Neuronal stem cell (in vitro differentiated cells): Measurements from ENCODE around the gene DDX5.

ENCODE experiments used
- DNase-seq: peaks from one replicate; pipeline ENCODE4 v3.0.0-alpha.2; 2013; ENCODE audit warnings: low spot score
- H2AFZ ChIP-seq: one replicate; pipeline ENCODE4 v1.6.1; 2013; ENCODE audit warnings: mild to moderate bottlenecking, low read length, inconsistent platforms
- H2AK5ac ChIP-seq: 2 replicates; pipeline ENCODE4 v1.6.1; 2013; ENCODE audit warnings: low read depth, mild to moderate bottlenecking, inconsistent platforms, low read length, moderate library complexity, mixed read lengths
- H2BK120ac ChIP-seq: 2 replicates; pipeline ENCODE4 v1.6.1; 2013; ENCODE audit warnings: low read depth, mild to moderate bottlenecking, inconsistent platforms, low read length, moderate library complexity, mixed read lengths
- H2BK12ac ChIP-seq: one replicate; pipeline ENCODE4 v1.6.1; 2013; ENCODE audit warnings: low read length, inconsistent platforms
- H2BK15ac ChIP-seq: 2 replicates; pipeline ENCODE4 v1.6.1; 2013; ENCODE audit warnings: mild to moderate bottlenecking, low read length, inconsistent platforms, mixed read lengths
- H2BK5ac ChIP-seq: one replicate; pipeline ENCODE4 v1.6.1; 2013; ENCODE audit warnings: inconsistent platforms, mild to moderate bottlenecking, low read length, moderate library complexity
- H3K14ac ChIP-seq: one replicate; pipeline ENCODE4 v1.6.1; 2013; ENCODE audit warnings: low read length, inconsistent platforms
- H3K18ac ChIP-seq: 2 replicates; pipeline ENCODE4 v1.6.1; 2013; ENCODE audit warnings: low read length, inconsistent platforms
- H3K23ac ChIP-seq: 2 replicates; pipeline ENCODE4 v1.6.1; 2013; ENCODE audit warnings: low read depth, mild to moderate bottlenecking, mixed read lengths, low read length, inconsistent platforms; ENCODE audit not compliant: poor library complexity
- H3K27ac ChIP-seq: replicated peaks from 3 replicates; pipeline ENCODE4 v1.5.1; 2013; ENCODE audit warnings: low read length, inconsistent platforms
- H3K27me3 ChIP-seq, 3 experiments: 2 replicates each; pipeline ENCODE4 v1.6.1; 2013; ENCODE audit warnings: low read length in 3 of 3, mild to moderate bottlenecking in 2 of 3, inconsistent platforms in 1 of 3, low read depth in 1 of 3, mixed read lengths in 1 of 3, moderate library complexity in 1 of 3; ENCODE audit not compliant: control insufficient read depth in 3 of 3, insufficient read depth in 3 of 3
- H3K36me3 ChIP-seq, 2 donors: replicated peaks in 1 of 2; 2 replicates each; pipeline ENCODE4 v1.6.1; 2013; ENCODE audit warnings: low read length in 2 of 2; ENCODE audit not compliant: control insufficient read depth in 2 of 2, insufficient read depth in 2 of 2
- H3K4ac ChIP-seq: 2 replicates; pipeline ENCODE4 v1.6.1; 2013; ENCODE audit warnings: inconsistent platforms, mild to moderate bottlenecking, low read length, moderate library complexity
- H3K4me1 ChIP-seq, 2 donors: 1 replicate in 1 of 2; 2 replicates in 1 of 2; pipeline ENCODE4 v1.6.1; 2013; ENCODE audit warnings: low read length in 2 of 2, low read depth in 1 of 2; ENCODE audit not compliant: control insufficient read depth in 2 of 2, insufficient read depth in 1 of 2
- H3K4me2 ChIP-seq: one replicate; pipeline ENCODE4 v1.6.1; 2013; ENCODE audit warnings: mild to moderate bottlenecking, low read length, inconsistent platforms; ENCODE audit not compliant: insufficient read depth, poor library complexity, severe bottlenecking
- H3K4me3 ChIP-seq, 2 donors: 2 replicates each; pipeline ENCODE4 v1.5.1; 2013; ENCODE audit warnings: low read length in 2 of 2, mild to moderate bottlenecking in 2 of 2, inconsistent platforms in 1 of 2, moderate library complexity in 1 of 2
- H3K79me1 ChIP-seq: one replicate; pipeline ENCODE4 v1.6.1; 2013; ENCODE audit warnings: low read depth, mild to moderate bottlenecking, inconsistent platforms, low read length, moderate library complexity
- H3K9ac ChIP-seq: one replicate; pipeline ENCODE4 v1.6.1; 2013; ENCODE audit warnings: mild to moderate bottlenecking, low read depth, low read length, inconsistent platforms; ENCODE audit not compliant: poor library complexity
- H3K9me3 ChIP-seq, 2 donors: replicated peaks in 1 of 2; 2 replicates each; pipeline versions ENCODE3 to v1.6.1; 2013; ENCODE audit warnings: low read length in 2 of 2, mild to moderate bottlenecking in 2 of 2, inconsistent platforms in 1 of 2, low read depth in 1 of 2, mixed read lengths in 1 of 2, moderate library complexity in 1 of 2; ENCODE audit not compliant: control insufficient read depth in 2 of 2, insufficient read depth in 1 of 2
- H4K8ac ChIP-seq: one replicate; pipeline ENCODE4 v1.6.1; 2013; ENCODE audit warnings: low read depth, mild to moderate bottlenecking, inconsistent platforms, low read length, moderate library complexity
- H4K91ac ChIP-seq: one replicate; pipeline ENCODE4 v1.6.1; 2013; ENCODE audit warnings: low read length, low read depth, mild to moderate bottlenecking, inconsistent platforms; ENCODE audit not compliant: poor library complexity
- WGBS, 2 donors: extraction: QIAGEN DNeasy Blood & Tissue Kit; methylation state at CpG; one replicate each; pipeline ENCODE4 v1.1.7; 2013; ENCODE audit warnings: missing lambda C conversion rate in 2 of 2, mixed read lengths in 1 of 2; ENCODE audit not compliant: insufficient read length in 2 of 2, insufficient replicate concordance in 1 of 2; ENCODE audit errors: extremely low coverage in 2 of 2; 5-methylcytosine and 5-hydroxymethylcytosine counted together

The DDX5 gene

GRCh38 chr17:64507413-64507782 lies 1.3 kb upstream of the DDX5 start:
- peak; percentile 71 for DNase-seq
- peak overlapping the region; percentile 54 for H3K4me2 ChIP-seq

DNA sequence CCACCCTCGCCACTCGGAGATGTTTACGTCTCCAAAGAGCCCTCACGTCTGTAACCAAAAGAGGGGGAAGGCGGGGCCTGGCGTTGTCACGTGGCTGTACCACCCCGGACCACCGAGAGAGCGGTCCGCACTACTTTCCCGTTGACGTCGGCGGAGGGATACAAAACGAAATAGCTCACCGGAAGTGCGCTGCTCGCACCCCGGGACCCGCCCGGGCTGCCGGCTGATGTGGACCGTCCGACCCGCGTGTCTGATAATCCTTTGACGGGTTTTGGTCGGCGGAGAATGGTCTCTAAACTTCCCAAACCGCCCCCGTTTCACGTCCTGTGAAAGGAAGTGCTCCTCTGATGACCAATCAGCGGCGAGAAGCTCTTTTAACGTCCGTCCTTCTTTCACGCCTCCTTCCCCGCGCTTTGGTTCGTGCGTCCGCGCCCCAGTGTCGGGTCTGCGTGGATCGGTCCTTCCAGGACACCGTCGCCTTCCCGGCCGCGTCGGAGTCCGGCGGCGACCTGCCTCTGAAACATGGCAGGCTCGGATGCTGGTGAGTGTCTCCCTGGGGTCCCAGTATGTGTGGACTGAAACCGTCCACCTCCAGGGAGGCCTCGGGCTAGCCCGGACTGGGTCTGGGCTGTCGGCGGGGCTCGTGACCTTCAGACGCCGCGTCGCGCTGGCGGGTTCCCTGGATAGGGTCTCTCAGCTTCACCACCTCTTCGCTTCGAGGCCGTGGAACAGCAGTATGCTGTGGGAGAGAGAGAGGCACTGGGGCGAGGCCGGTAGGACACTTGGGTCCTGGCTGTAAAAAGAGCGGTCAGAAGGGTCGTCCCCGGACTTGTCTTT lies 705 bp upstream of the DDX5 start, which contains the start of gene CEP95:
Gene CEP95, plus strand, starts transcription at position 402 of the 837 bp plus-strand sequence. Its CDS starts 121 bp downstream, at position 523.
- peak within 1 kb of the TSS; percentile 100 for H2AK5ac ChIP-seq
- H3K4me1 ChIP-seq: peaks cover 3 to 11% of the 10 kb centered on the region in 2 donors
- peak within 1 kb of the TSS; percentile 73 for H4K91ac ChIP-seq
- peaks cover 5% of the 10 kb centered on the region for H3K79me1 ChIP-seq
- peak within 1 kb of the TSS; percentile 93 for H3K27ac ChIP-seq
- peak within 1 kb of the TSS; percentile 54 for H3K4me2 ChIP-seq
- peak within 1 kb of the TSS; percentile 87 for H2AFZ ChIP-seq
- no peaks in the 10 kb centered on the region for H3K9me3 ChIP-seq
- peak; percentile 97 for DNase-seq
- peak within 1 kb of the TSS; percentile 25 for H3K14ac ChIP-seq
- no CpG with 5 or more reads among the region's 77 CpGs for WGBS, 2 donors
- no peak within 1 kb of the TSS for H4K8ac ChIP-seq
- no peak within 1 kb of the TSS for H3K4ac ChIP-seq
- H3K23ac ChIP-seq: peak within 1 kb of the TSS; percentile 90
- peak within 1 kb of the TSS; percentile 99 for H3K18ac ChIP-seq
- peaks cover 28 to 75% of the 10 kb centered on the region in 2 donors for H3K36me3 ChIP-seq
- peak within 1 kb of the TSS; percentile 68 for H2BK15ac ChIP-seq
- peak within 1 kb of the TSS; percentile 98 for H3K9ac ChIP-seq
- H2BK5ac ChIP-seq: peak within 1 kb of the TSS; percentile 99
- no peak within 1 kb of the TSS for H2BK12ac ChIP-seq
- H3K4me3 ChIP-seq: peak within 1 kb of the TSS; percentile 88 to 99
- H3K27me3 ChIP-seq: no peaks in the 10 kb centered on the region
- H2BK120ac ChIP-seq: peak within 1 kb of the TSS; percentile 96

More at GRCh38 chr17:64507413-64507782, 1.3 kb upstream of the DDX5 start:
- peaks cover 3 to 11% of the 10 kb centered on the region in 2 donors for H3K4me1 ChIP-seq
- peaks cover 23 to 75% of the 10 kb centered on the region in 2 donors for H3K36me3 ChIP-seq
- H3K9me3 ChIP-seq: no peaks in the 10 kb centered on the region
- H2AFZ ChIP-seq: peak overlapping the region; percentile 87
- H2AK5ac ChIP-seq: no peak overlapping the region
- H2BK5ac ChIP-seq: peak overlapping the region; percentile 99
- peak overlapping the region; percentile 93 for H3K27ac ChIP-seq
- H3K27me3 ChIP-seq: no peaks in the 10 kb centered on the region
- H3K14ac ChIP-seq: peak overlapping the region; percentile 25
- H2BK120ac ChIP-seq: peak overlapping the region; percentile 78
- peaks cover 5% of the 10 kb centered on the region for H3K79me1 ChIP-seq
- no peak overlapping the region for H4K91ac ChIP-seq
- H2BK15ac ChIP-seq: no peak overlapping the region
- no peak overlapping the region for H4K8ac ChIP-seq
- H3K4me3 ChIP-seq: peak overlapping the region; percentile 88 to 99
- H3K4ac ChIP-seq: no peak overlapping the region
- peak overlapping the region; percentile 99 for H3K18ac ChIP-seq
- peak overlapping the region; percentile 98 for H3K9ac ChIP-seq
- H2BK12ac ChIP-seq: no peak overlapping the region
- WGBS, 2 donors: no CpG with 5 or more reads among the region's 13 CpGs
- H3K23ac ChIP-seq: peak overlapping the region; percentile 90

- Histone ChIP-seq H3K4me3 (peak overlapping the region; percentile 88 to 99), H2AFZ (peak overlapping the region; percentile 87), H4K8ac (peak overlapping the region; percentile 99), H3K9me3 (no peaks in the 10 kb centered on the region), H3K14ac (peak overlapping the region; percentile 49), H3K18ac (peak overlapping the region; percentile 99), H3K79me1 (peaks cover 5% of the 10 kb centered on the region), H3K27me3 (no peaks in the 10 kb centered on the region), H2BK15ac (peak overlapping the region; percentile 62), H3K9ac (peak overlapping the region; percentile 98), H4K91ac (no peak overlapping the region), H2BK12ac (no peak overlapping the region), H3K27ac (peak overlapping the region; percentile 93), H2AK5ac (peak overlapping the region; percentile 100), H3K36me3 (peaks cover 38 to 75% of the 10 kb centered on the region in 2 donors), H2BK5ac (peak overlapping the region; percentile 99), H3K4ac (peak overlapping the region; percentile 90), H3K4me1 (peaks cover 3 to 11% of the 10 kb centered on the region in 2 donors), H2BK120ac (peak overlapping the region; percentile 96), H3K23ac (peak overlapping the region; percentile 90), H3K4me2 (peak overlapping the region; percentile 51)
- no CpG with 5 or more reads among the region's 76 CpGs for WGBS, 2 donors
- DNase-seq: peak; percentile 79
Measured at GRCh38 chr17:64505340-64506200, 519 bp downstream of the DDX5 start.
